Calu3 (cell line): ENCODE results near the gene ERI2. TPM values are rescaled to one million over a fixed set of nuclear protein-coding genes. Genes with fewer than 3 reads are reported as not detected.

Source experiments
- BruUV-seq: library from RNA; stranded (reverse); fragments of 400-500 nt; replicated peaks from 2 replicates; lab custom pipeline; 2021; lab: Mats Ljungman, UMichigan
- CTCF ChIA-PET: fragments of 300-600 bp; sonication (Branson Sonifier 250); formaldehyde crosslinking; loops from one replicate; lab custom pipeline; 2022; ENCODE audit warnings: antibody characterized with exemption; lab: Charles Lee
- DNase-seq: peaks from one replicate; pipeline ENCODE4 v3.0.0; 2022
- H3K27ac Mint-ChIP-seq: one replicate; pipeline ENCODE4 v1.8.0; 2022; ENCODE audit warnings: mixed read lengths; ENCODE audit not compliant: unreplicated experiment
- H3K27me3 Mint-ChIP-seq: one replicate; pipeline ENCODE4 v1.8.0; 2022; ENCODE audit warnings: mixed read lengths; ENCODE audit not compliant: unreplicated experiment
- H3K36me3 Mint-ChIP-seq: one replicate; pipeline ENCODE4 v1.8.0; 2022; ENCODE audit warnings: mild to moderate bottlenecking, moderate library complexity, mixed read lengths; ENCODE audit not compliant: insufficient read depth, unreplicated experiment
- H3K4me1 Mint-ChIP-seq: one replicate; pipeline ENCODE4 v1.8.0; 2022; ENCODE audit warnings: mild to moderate bottlenecking, low read depth, mixed read lengths; ENCODE audit not compliant: unreplicated experiment
- H3K4me3 Mint-ChIP-seq: one replicate; pipeline ENCODE4 v1.8.0; 2022; ENCODE audit warnings: mild to moderate bottlenecking, low read depth, moderate library complexity, mixed read lengths; ENCODE audit not compliant: unreplicated experiment
- H3K9me3 Mint-ChIP-seq: one replicate; pipeline ENCODE4 v1.8.0; 2022; ENCODE audit warnings: low read depth, mixed read lengths; ENCODE audit not compliant: unreplicated experiment
- CTCF ChIP-seq: fragments of 200-600 bp; IDR thresholded peaks from one replicate; pipeline ENCODE4 v1.8.0; 2022; ENCODE audit warnings: antibody characterized with exemption; ENCODE audit not compliant: unreplicated experiment
- intact Hi-C: fragments of 100-400 bp; cut with micrococcal nuclease; formaldehyde crosslinking; loops from one replicate; pipeline ENCODE4 v1.10.0; 2022; ENCODE audit not compliant: unreplicated experiment
- total RNA-seq: library from RNA; stranded (reverse); gene quantifications from 2 replicates; pipeline ENCODE4 v1.2.3, GENCODE V29; 2022

ERI2 gene
- total RNA-seq, 1 experiment from 2014 or later: 32.6 TPM

DNA sequence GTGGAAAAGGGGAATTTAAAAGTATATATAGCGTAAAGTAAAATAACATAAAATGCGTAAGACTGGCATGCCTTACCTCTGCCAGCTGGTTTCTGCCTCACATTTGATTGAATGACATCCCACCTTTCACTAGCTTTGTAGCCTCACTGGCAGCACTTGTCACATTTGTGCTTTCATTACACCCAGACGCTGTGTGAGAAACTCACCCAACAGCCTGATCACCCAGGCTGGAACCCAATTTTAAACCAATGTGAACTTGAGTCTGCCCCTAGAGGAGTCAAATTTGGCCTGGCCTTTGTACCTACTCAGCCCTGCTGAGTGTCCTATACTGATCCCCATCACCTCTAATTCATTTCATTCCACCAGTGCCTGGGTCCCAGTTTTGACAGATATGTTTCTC is 59.8 kb downstream of the ERI2 start:
- intact Hi-C loops: no loop called here
- no peak for DNase-seq
- Mint-ChIP-seq H3K9me3 (peaks cover 5% of the 10 kb centered on the region), H3K27ac (no peak overlapping the region), H3K27me3 (no peaks in the 10 kb centered on the region), H3K4me1 (no peaks in the 10 kb centered on the region), H3K36me3 (peaks cover 11% of the 10 kb centered on the region), H3K4me3 (no peak overlapping the region)
- CTCF ChIA-PET: no interaction called here
- BruUV-seq: no TSS peak
- TF ChIP-seq CTCF: no peak

Other genes starting within 250 kb of the ERI2 start
- gene ACSM2B, start 230.1 kb downstream of the ERI2 start, total RNA-seq: not detected in 2 replicates
- gene ACSM1, start 108.8 kb downstream of the ERI2 start, total RNA-seq: 0.64 and 0.93 TPM in 2 replicates
- 45.4 and 46.1 TPM in 2 replicates for gene THUMPD1, start 64.7 kb downstream of the ERI2 start, total RNA-seq
- gene ACSM3, start 42.5 kb downstream of the ERI2 start, total RNA-seq: 49.5 and 65.0 TPM in 2 replicates
- 10.1 and 10.4 TPM in 2 replicates for gene REXO5, start 55 bp upstream of the ERI2 start, total RNA-seq
- 17.0 and 21.0 TPM in 2 replicates for gene DCUN1D3, start 93.9 kb upstream of the ERI2 start, total RNA-seq
- 33.4 and 36.5 TPM in 2 replicates for gene LYRM1, start 94.3 kb upstream of the ERI2 start, total RNA-seq